Neural cell (in vitro differentiated cells): ENCODE results near the gene IL1RAPL2. TPM values are rescaled to one million over a fixed set of nuclear protein-coding genes. Genes with fewer than 3 reads are reported as not detected.

Source experiments
- H2AFZ ChIP-seq: fragments of 200-600, 300-800 bp; sonication (generic), shearing (Covaris generic); 2 replicates; pipeline ENCODE4 v1.6.0; 2014; ENCODE audit warnings: low read depth, mild to moderate bottlenecking, antibody characterized with exemption, low read length, moderate library complexity
- H3F3A ChIP-seq: fragments of 200-600 bp; shearing (Covaris generic); 2 replicates; pipeline ENCODE4 v1.6.1; 2016; ENCODE audit warnings: mild to moderate bottlenecking, moderate library complexity, mixed read lengths, antibody characterized with exemption, low read length; ENCODE audit not compliant: insufficient read depth, poor library complexity, severe bottlenecking
- H3K27ac ChIP-seq: fragments of 200-600, 300-800 bp; sonication (generic), shearing (Covaris generic); 2 replicates; pipeline ENCODE4 v1.5.1; 2014; ENCODE audit warnings: mild to moderate bottlenecking, low read length, moderate library complexity
- H3K27me3 ChIP-seq: fragments of 300-800, 200-600 bp; sonication (generic), shearing (Covaris generic); 2 replicates; pipeline ENCODE4 v1.6.0; 2014; ENCODE audit warnings: mild to moderate bottlenecking, low read depth, low read length, moderate library complexity; ENCODE audit not compliant: insufficient read depth
- H3K36me3 ChIP-seq: fragments of 300-800, 200-600 bp; sonication (generic), shearing (Covaris generic); 2 replicates; pipeline ENCODE4 v1.5.1; 2014; ENCODE audit warnings: mild to moderate bottlenecking, antibody characterized with exemption, low read length, moderate library complexity; ENCODE audit not compliant: insufficient read depth
- H3K4me2 ChIP-seq: fragments of 300-800, 200-600 bp; sonication (generic), shearing (Covaris generic); 2 replicates; pipeline ENCODE4 v1.6.0; 2014; ENCODE audit warnings: mild to moderate bottlenecking, low read length
- H3K4me3 ChIP-seq: fragments of 300-800, 200-600 bp; sonication (generic), shearing (Covaris generic); 2 replicates; pipeline ENCODE4 v1.5.1; 2014; ENCODE audit warnings: mild to moderate bottlenecking, low read length, moderate library complexity
- H3K79me2 ChIP-seq: fragments of 200-600 bp; shearing (Covaris generic); replicated peaks from 2 replicates; pipeline ENCODE4 v1.6.0; 2014; ENCODE audit warnings: mild to moderate bottlenecking, low read length, moderate library complexity; ENCODE audit not compliant: insufficient read depth
- H3K9ac ChIP-seq: fragments of 300-800, 200-600 bp; sonication (generic), shearing (Covaris generic); 2 replicates; pipeline ENCODE4 v1.6.1; 2016; ENCODE audit warnings: mild to moderate bottlenecking, low read length, mixed read lengths
- H3K9me2 ChIP-seq: fragments of 200-600 bp; shearing (Covaris generic); 2 replicates; pipeline ENCODE4 v1.6.1; 2016; ENCODE audit warnings: mild to moderate bottlenecking, low read length, mixed read lengths; ENCODE audit not compliant: insufficient read depth
- H3K9me3 ChIP-seq: fragments of 200-600, 300-800 bp; sonication (generic), shearing (Covaris generic); 2 replicates; pipeline ENCODE4 v1.6.1; 2016; ENCODE audit warnings: mild to moderate bottlenecking, mixed run types, low read length, moderate library complexity, mixed read lengths
- H4K20me1 ChIP-seq: fragments of 200-600 bp; shearing (Covaris generic); 2 replicates; pipeline ENCODE4 v1.6.1; 2016; ENCODE audit warnings: mild to moderate bottlenecking, mixed run types; ENCODE audit not compliant: insufficient read depth
- CTCF ChIP-seq: fragments of 450-650 bp; IDR thresholded peaks from 2 replicates; pipeline ENCODE4 v1.5.1; 2014; ENCODE audit warnings: antibody characterized with exemption, mild to moderate bottlenecking, moderate library complexity; ENCODE audit not compliant: poor library complexity, severe bottlenecking
- EP300 ChIP-seq: fragments of 450-650 bp; conservative IDR thresholded peaks from 2 replicates; pipeline ENCODE4 v1.6.1; 2014; ENCODE audit warnings: antibody characterized with exemption, mild to moderate bottlenecking, moderate library complexity; ENCODE audit not compliant: poor library complexity, severe bottlenecking
- EZH2 ChIP-seq: fragments of 200-600, 300-800 bp; shearing (Covaris generic), sonication (generic); IDR thresholded peaks from 2 replicates; pipeline ENCODE4 v1.6.1; 2014; ENCODE audit warnings: antibody characterized with exemption, low read length, borderline replicate concordance, mild to moderate bottlenecking; ENCODE audit not compliant: insufficient read depth, poor library complexity, severe bottlenecking
- MXI1 ChIP-seq: fragments of 450-650 bp; conservative IDR thresholded peaks from 2 replicates; pipeline ENCODE4 v1.6.1; 2014; ENCODE audit warnings: antibody characterized with exemption, mild to moderate bottlenecking; ENCODE audit not compliant: poor library complexity, severe bottlenecking
- POLR2AphosphoS5 ChIP-seq: IDR thresholded peaks from 2 replicates; pipeline ENCODE4 v1.6.1; 2012
- RAD21 ChIP-seq: fragments of 450-650 bp; conservative IDR thresholded peaks from 2 replicates; pipeline ENCODE4 v1.6.1; 2014; ENCODE audit warnings: antibody characterized with exemption, mild to moderate bottlenecking, moderate library complexity
- REST ChIP-seq: IDR thresholded peaks from 2 replicates; pipeline ENCODE4 v1.6.1; 2012; ENCODE audit warnings: borderline replicate concordance
- SMC3 ChIP-seq: fragments of 450-650 bp; conservative IDR thresholded peaks from 2 replicates; pipeline ENCODE4 v1.6.1; 2014; ENCODE audit warnings: antibody characterized with exemption, mild to moderate bottlenecking, moderate library complexity; ENCODE audit not compliant: poor library complexity
- TAF1 ChIP-seq: IDR thresholded peaks from 2 replicates; pipeline ENCODE4 v1.6.1; 2012; ENCODE audit warnings: low read depth
- polyA plus RNA-seq: library from polyadenylated mRNA; depleted of rRNA; stranded (reverse); fragments of >200 nt; gene quantifications from 2 replicates; pipeline ENCODE4 v1.2.3, GENCODE V29; 2014

IL1RAPL2 gene
- polyA plus RNA-seq, 1 donor from 2014 or later, result not detected

GRCh38 chrX:104852241-104852640 lies 286.2 kb downstream of the IL1RAPL2 start:
- Histone ChIP-seq H3F3A (no peaks in the 10 kb centered on the region), H3K27me3 (no peaks in the 10 kb centered on the region), H3K36me3 (no peaks in the 10 kb centered on the region), H3K9me2 (no peaks in the 10 kb centered on the region), H3K4me2 (no peak overlapping the region), H4K20me1 (no peaks in the 10 kb centered on the region), H3K27ac (no peak overlapping the region), H2AFZ (no peak overlapping the region), H3K9me3 (no peaks in the 10 kb centered on the region), H3K9ac (no peak overlapping the region), H3K79me2 (no peaks in the 10 kb centered on the region), H3K4me3 (no peak overlapping the region)
- no peak for TF ChIP-seq EP300
- TF ChIP-seq EZH2, result no peak
- TF ChIP-seq TAF1, result no peak
- no peak for TF ChIP-seq CTCF
- TF ChIP-seq POLR2AphosphoS5, result no peak
- TF ChIP-seq RAD21, result no peak
- no peak for TF ChIP-seq REST
- TF ChIP-seq MXI1, result no peak
- no peak for TF ChIP-seq SMC3

GRCh38 chrX:104854188-104854587 lies 288.2 kb downstream of the IL1RAPL2 start:
- H3F3A ChIP-seq, result no peaks in the 10 kb centered on the region
- no peak overlapping the region for H2AFZ ChIP-seq
- H3K79me2 ChIP-seq, result no peaks in the 10 kb centered on the region
- H3K9ac ChIP-seq, result no peak overlapping the region
- H4K20me1 ChIP-seq, result no peaks in the 10 kb centered on the region
- no peaks in the 10 kb centered on the region for H3K36me3 ChIP-seq
- no peak overlapping the region for H3K4me2 ChIP-seq
- no peaks in the 10 kb centered on the region for H3K9me2 ChIP-seq
- H3K4me3 ChIP-seq, result no peak overlapping the region
- no peaks in the 10 kb centered on the region for H3K27me3 ChIP-seq
- TF ChIP-seq SMC3 (no peak), RAD21 (no peak), EZH2 (no peak), REST (no peak), MXI1 (no peak), EP300 (no peak), TAF1 (no peak), CTCF (no peak), POLR2AphosphoS5 (no peak)
- H3K9me3 ChIP-seq, result no peaks in the 10 kb centered on the region
- no peak overlapping the region for H3K27ac ChIP-seq
